Activated CD4-positive, alpha-beta T cell treated with anti-CD3 and anti-CD28 coated beads, Interleukin-2, amount 50 U/mL, for 48 hours (primary cell): ENCODE results near the gene KIAA0825.
"Not testable (repeated sequence)": the region's sequence is repeated elsewhere in the genome, so short reads cannot be mapped to it uniquely, and the experiment has no call there.

Experiments
- DNase-seq, 2 experiments: peaks; one replicate each; pipeline ENCODE4 v3.0.0-alpha.2; 2020

KIAA0825 gene

GRCh38 chr5:94234987-94235386 is 383.4 kb downstream of the KIAA0825 start:
- no peak for DNase-seq

GRCh38 chr5:94228791-94229190 is 389.6 kb downstream of the KIAA0825 start:
- DNase-seq = no peak

GRCh38 chr5:94223235-94223634 is 395.2 kb downstream of the KIAA0825 start:
- no peak for DNase-seq

GRCh38 chr5:94218374-94218773 is 400.0 kb downstream of the KIAA0825 start:
- no peak for DNase-seq

- DNase-seq = no peak
Observed at GRCh38 chr5:94217745-94218144, 400.7 kb downstream of the KIAA0825 start.

- DNase-seq = no peak
Observed at GRCh38 chr5:94217216-94217615, 401.2 kb downstream of the KIAA0825 start.

- no peak for DNase-seq
Observed at GRCh38 chr5:94212476-94212875, 405.9 kb downstream of the KIAA0825 start.

GRCh38 chr5:94209774-94210355 is 408.5 kb downstream of the KIAA0825 start:
- no peak for DNase-seq

- no peak for DNase-seq
Observed at GRCh38 chr5:94209272-94209671, 409.1 kb downstream of the KIAA0825 start.

GRCh38 chr5:94199566-94199965 is 418.8 kb downstream of the KIAA0825 start:
- no peak for DNase-seq

- DNase-seq = no peak
Observed at GRCh38 chr5:94197970-94198369, 420.4 kb downstream of the KIAA0825 start.

GRCh38 chr5:94196953-94197352 is 421.5 kb downstream of the KIAA0825 start:
- no peak for DNase-seq

- DNase-seq = no peak
Observed at GRCh38 chr5:94192658-94193391, 425.6 kb downstream of the KIAA0825 start.

- no peak for DNase-seq
Observed at GRCh38 chr5:94191604-94192003, 426.8 kb downstream of the KIAA0825 start.

GRCh38 chr5:94188725-94189124 is 429.7 kb downstream of the KIAA0825 start:
- no peak for DNase-seq

GRCh38 chr5:94184870-94185269 is 433.5 kb downstream of the KIAA0825 start:
- no peak for DNase-seq

- no peak for DNase-seq
Observed at GRCh38 chr5:94181895-94182294, 436.5 kb downstream of the KIAA0825 start.

- no peak for DNase-seq
Observed at GRCh38 chr5:94180761-94181160, 437.6 kb downstream of the KIAA0825 start.

- no peak for DNase-seq
Observed at GRCh38 chr5:94175912-94176311, 442.5 kb downstream of the KIAA0825 start.

GRCh38 chr5:94174748-94175411 is 443.5 kb downstream of the KIAA0825 start:
- DNase-seq = no peak

- no peak for DNase-seq
Observed at GRCh38 chr5:94173100-94173499, 445.3 kb downstream of the KIAA0825 start.

GRCh38 chr5:94171070-94171469 is 447.3 kb downstream of the KIAA0825 start:
- DNase-seq = not testable (repeated sequence)

- not testable (repeated sequence) for DNase-seq
Observed at GRCh38 chr5:94170158-94170557, 448.2 kb downstream of the KIAA0825 start.

GRCh38 chr5:94168151-94168550 is 450.3 kb downstream of the KIAA0825 start:
- DNase-seq = no peak
